NCI-H82 (cell line): Measurements from ENCODE around the gene COL9A2.
A peak's percentile ranks its signal among the peaks of the same experiment; 100 is the strongest.

Experiments
- DNase-seq: peaks from one replicate; lab custom pipeline; 2025; lab: John Stamatoyannopoulos, UW

COL9A2 gene

DNA sequence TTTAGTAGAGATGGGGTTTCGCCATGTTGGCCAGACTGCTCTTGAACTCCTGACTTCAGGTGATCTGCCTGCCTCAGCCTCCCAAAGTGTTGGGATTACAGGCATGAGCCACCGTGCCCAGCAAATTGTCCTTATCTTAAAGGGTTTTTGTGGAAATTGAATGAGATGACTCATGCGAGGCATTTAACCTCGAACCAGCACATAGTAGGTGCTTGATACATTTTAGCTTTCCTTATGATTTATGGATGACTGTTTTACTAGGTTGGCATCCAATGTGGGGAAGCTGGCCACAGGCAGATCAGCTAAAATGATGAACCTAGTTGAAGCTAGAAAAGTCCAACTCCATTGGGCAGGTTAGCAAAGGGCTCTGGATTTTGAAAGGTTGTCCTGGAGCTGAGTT lies 1.4 kb upstream of the COL9A2 start:
- DNase-seq, result no peak

DNA sequence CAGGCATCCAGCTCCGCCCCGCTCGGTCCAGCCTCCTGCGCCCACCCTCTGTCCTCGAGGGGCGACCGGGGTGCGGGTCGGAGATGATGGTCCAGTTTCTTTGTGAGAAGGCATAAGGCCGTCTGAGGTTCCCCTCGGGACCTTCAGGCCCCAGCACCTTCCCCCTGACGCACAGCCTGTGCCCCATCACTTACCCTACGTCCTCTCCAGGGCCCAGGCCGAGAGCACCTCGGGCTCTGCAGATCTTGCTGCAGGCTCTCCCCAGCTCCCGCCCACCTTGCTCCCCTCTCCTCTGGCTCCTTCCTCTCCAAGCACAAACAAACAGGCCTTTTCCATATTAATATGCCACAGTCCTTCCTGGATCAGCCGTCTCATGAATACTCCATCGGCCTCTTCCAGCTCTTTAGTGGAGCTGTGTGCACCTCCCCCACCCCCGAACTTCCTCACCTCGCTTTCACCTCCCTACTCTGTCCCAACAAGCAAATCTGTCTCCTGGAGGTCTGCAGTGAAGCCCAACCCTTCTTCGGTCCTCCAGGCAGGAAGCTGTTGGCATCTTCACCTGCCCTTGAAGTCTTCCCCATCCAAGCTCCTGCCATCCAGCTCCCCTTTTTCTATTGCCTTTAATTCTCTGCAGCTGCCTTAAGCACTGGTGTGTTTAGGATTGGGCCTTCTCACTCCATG lies 448 bp upstream of the COL9A2 start:
- no peak for DNase-seq

- peak; percentile 65 for DNase-seq
These were observed 1.1 kb downstream of the COL9A2 start for GRCh38 chr1:40315795-40316594.

GRCh38 chr1:40315239-40315794 lies 1.8 kb downstream of the COL9A2 start:
- DNase-seq, result peak; percentile 83

GRCh38 chr1:40314721-40315238 lies 2.3 kb downstream of the COL9A2 start:
- DNase-seq, result no peak

DNA sequence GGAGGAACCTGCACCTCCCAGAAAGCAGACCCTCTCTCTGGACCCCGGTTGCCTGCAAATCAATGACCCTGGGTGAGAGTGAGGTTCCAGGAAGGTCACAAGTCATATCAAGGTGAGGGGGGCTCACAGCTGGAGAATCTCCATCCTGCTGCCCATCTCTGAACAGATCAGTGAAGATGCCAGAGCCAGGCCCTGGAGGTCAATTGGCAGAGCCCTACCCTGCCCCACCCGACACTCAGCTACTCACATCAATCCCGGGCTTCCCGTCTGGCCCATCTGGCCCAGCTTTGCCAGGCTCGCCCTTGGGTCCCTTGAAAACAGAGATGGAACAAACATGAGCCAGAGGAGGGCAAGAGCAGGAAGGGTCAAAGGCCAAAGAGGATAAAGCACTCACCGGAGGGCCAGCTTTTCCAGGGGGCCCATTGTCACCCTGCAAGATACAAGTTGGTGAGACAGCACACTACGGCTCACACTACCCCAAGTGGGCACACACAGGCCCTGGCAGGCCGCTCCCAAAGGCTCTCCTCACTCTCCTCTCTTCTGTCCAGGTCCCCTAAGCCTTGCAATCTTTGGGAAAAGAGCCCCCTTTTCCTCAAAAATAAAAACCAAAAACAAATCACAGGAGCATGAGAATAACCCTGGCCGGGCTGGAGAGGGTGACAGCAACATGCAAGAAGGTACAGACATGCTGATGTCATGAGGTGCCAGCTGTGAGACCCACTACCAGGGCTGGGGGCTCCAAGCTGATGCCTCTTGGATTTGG lies 2.9 kb downstream of the COL9A2 start:
- no peak for DNase-seq

GRCh38 chr1:40313329-40313957 lies 3.6 kb downstream of the COL9A2 start:
- DNase-seq, result no peak

- DNase-seq, result peak; percentile 15
These were observed 4.6 kb downstream of the COL9A2 start for GRCh38 chr1:40312238-40313205.

GRCh38 chr1:40311692-40312091 lies 5.4 kb downstream of the COL9A2 start:
- DNase-seq, result no peak

DNA sequence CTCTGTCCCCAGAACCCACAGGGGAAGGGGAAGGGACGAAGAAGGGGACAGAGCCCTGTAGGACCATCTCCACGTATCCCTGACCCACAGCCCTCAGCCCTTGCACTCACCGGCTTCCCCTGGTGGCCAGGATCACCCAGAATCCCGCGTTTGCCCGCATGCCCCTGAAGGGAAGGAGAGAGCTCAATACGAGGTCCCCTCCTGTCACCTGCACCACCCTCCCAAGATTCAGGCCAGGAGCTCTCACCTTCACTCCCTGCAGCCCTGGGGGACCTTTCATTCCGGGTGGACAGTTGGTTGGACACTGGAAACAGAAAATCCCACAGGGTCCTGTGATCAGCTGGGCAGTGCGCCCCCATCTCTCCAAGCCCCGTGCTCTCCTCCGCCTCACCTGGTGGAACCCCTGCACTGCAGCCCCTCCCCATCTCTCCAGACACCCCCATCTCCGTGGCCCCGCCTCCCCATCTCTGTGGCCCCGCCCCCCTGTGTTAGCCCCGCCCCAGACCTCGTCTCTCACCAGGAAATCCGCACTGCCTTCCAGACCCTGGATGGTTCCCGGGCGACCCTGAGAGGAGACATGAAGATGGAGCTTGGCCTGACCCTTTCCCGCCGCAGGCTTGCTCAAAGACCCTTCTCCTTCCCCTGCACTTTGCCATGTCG lies 6.0 kb downstream of the COL9A2 start:
- DNase-seq, result no peak

GRCh38 chr1:40310129-40310461 lies 7.0 kb downstream of the COL9A2 start:
- DNase-seq, result no peak

GRCh38 chr1:40309374-40310128 lies 7.5 kb downstream of the COL9A2 start:
- peak; percentile 54 for DNase-seq

DNA sequence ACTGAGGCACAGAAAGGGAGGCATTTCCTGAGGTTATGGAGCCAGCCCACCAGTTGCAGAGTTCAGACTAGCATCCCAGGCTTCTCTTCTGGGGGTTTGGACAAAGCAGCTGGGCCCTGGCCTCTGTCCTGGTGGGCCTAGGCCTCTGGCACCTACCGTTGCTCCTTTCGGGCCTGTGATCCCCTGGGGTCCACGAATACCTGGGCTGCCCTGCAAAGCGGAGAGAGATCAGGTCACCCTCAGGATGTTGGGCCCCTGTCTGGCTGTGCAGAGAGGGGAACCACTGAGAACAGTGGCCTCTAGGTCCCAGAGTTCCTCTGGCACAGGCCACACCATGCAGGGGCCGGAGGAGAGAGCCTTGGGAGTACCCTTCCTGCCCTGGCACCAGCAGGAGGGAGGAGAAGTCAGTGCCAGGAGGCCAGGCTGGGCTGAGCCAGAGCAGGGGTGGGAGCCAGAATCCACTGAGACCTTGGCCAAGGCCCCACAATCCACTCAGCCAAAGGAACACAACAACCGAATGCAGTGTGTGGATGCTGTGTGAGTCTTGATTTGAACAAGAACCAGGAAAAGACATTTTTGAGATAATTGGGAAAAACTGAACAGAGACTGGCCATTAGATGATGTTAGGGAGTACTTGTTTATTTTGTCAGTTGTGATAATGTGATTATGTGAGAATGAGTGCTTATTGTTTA lies 8.9 kb downstream of the COL9A2 start:
- no peak for DNase-seq

DNA sequence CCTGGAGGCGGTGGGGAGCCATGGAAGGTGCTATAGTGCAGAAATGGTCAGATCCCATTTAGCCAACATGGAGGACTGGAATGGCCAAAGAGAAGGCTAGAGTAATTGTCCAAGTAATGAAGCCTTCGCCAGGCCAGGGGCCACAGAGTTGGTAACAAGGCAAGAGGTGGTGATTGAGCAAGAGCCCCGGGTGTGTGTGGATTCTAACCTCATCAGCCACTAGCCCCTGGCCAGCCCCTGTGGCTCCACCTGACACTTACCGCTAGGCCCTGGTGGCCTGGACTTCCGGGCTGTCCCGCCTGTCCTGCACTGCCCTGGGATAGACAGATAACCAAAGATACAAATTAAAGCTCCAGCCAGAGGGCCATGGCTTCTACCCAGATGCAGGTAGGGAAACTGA lies 9.9 kb downstream of the COL9A2 start:
- DNase-seq, result no peak

DNA sequence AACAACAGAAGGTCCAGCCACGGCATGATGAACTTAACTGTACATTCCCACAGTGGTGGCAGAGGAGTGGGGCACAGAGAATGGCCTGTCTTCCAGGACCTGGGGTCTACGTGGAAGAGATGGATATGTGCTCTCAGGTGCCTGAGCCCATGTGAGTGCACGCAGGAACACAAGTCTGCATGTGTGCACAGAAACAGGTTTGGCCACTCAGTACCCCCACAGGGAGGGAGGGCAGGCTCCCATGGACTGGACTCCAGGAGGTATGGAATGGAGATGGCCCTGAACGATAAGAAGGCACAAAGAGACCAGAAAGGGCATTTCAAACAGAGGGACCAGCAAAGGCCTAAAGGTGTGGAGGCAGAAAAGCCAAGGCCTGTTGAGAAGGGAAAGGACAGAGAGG lies 10.8 kb downstream of the COL9A2 start:
- DNase-seq, result no peak

DNA sequence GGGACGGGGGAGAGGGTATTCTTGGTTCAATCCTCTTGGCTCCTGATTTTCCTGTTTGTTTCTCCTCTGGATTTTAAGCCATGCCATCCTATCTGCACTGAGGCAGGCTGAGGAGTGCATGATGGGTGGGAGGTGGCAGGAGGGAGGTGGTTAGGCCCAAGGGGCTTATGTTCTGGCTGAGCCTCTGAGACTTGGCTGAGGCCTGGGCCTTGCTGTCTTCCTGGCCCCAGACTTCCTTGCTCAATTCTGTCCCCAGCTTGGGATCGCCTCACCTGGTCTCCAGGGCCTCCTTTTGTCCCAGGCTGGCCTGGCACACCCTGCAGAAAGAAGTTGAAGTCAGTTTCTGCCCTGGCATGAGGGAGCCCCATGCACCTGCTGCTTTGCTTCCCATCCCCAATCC lies 11.2 kb downstream of the COL9A2 start:
- DNase-seq, result no peak

DNA sequence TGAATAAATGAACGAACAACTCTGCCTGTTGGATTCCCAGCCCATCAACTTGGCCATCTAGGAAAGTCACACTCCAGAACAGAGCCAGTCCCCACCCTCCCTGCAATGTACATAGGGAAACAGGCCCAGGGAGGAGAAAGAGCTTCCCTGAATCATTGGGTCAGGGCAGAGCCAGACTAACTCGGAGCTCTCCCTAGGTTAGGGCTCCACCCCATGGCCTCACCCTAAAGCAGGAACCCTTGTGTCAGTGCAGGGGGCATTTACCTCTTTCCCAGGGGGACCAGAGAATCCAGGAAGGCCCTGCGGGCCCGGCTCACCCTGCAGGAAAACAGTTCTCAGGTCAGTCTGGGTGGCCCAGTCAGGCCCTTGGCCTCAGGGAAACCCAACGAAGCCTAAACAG lies 11.6 kb downstream of the COL9A2 start:
- peak; percentile 21 for DNase-seq

DNA sequence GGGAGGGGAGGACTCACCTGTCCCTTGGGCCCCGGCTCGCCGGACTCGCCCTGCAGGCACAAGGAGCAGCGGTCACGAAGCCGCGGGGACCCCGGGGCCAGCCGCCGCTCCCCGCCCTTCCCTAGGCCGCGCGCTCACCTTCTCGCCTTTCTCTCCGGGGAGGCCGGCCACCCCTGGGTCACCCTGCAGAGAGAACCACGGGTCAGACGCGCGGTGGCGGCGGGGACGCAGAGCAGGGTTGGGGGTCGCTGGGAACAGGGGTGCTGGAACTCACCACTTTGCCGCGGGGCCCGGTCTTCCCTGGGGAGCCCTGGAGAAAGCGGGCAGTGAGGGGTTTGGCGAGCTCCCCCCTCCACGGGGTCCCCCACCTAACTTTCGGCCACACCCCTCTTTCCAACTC lies 13.3 kb downstream of the COL9A2 start:
- no peak for DNase-seq
